ENCODE measurements around the gene CADM2.

- TF ChIP-seq CTCF (IDR thresholded peaks at IDR 0.05), result no peak
- no peak for TF ChIP-seq POLR2A (IDR thresholded peaks at IDR 0.05)
Measured at GRCh38 chr3:85589145-85589544, 630.4 kb downstream of the CADM2 start.
